Testis (tissue), 2 donors: ENCODE measurements around the gene CLASP2.

Experiments
- CTCF ChIP-seq, 3 experiments: fragments of 450-650 bp in 2 of 3; fragments of 200-600 bp in 1 of 3; sonication (generic) in 1 of 3; IDR thresholded peaks; one replicate each; pipeline ENCODE4 v1.5.1; 2016 to 2019; ENCODE audit warnings: antibody characterized with exemption in 3 of 3, mild to moderate bottlenecking in 2 of 3, moderate library complexity in 1 of 3
- POLR2A ChIP-seq: fragments of 450-650 bp; IDR thresholded peaks from one replicate; pipeline ENCODE4 v1.6.1; 2017; ENCODE audit warnings: antibody characterized with exemption, mild to moderate bottlenecking, moderate library complexity

GRCh38 chr3:33699275-33699674, 18.8 kb downstream of the CLASP2 start:
- TF ChIP-seq CTCF (IDR thresholded peaks at IDR 0.05) (no peak), POLR2A (no peak)
